T1000 (cell line): ENCODE data around the gene SEMA5A.

Experiments used
- DNase-seq: peaks from one replicate; lab custom pipeline; 2025; ENCODE audit warnings: mixed read lengths; lab: John Stamatoyannopoulos, UW

SEMA5A gene

GRCh38 chr5:9332026-9332425, 213.8 kb downstream of the SEMA5A start:
- DNase-seq: no peak

GRCh38 chr5:9331372-9331771, 214.5 kb downstream of the SEMA5A start:
- no peak for DNase-seq

GRCh38 chr5:9329125-9329524, 216.8 kb downstream of the SEMA5A start:
- no peak for DNase-seq

- no peak for DNase-seq
These were observed 220.3 kb downstream of the SEMA5A start for GRCh38 chr5:9325549-9325948.

- no peak for DNase-seq
These were observed 221.4 kb downstream of the SEMA5A start for GRCh38 chr5:9324348-9325077.

GRCh38 chr5:9320652-9321051, 225.2 kb downstream of the SEMA5A start:
- DNase-seq: no peak

GRCh38 chr5:9318031-9318430, 227.8 kb downstream of the SEMA5A start:
- DNase-seq: no peak

- no peak for DNase-seq
These were observed 229.1 kb downstream of the SEMA5A start for GRCh38 chr5:9316733-9317132.

GRCh38 chr5:9316041-9316440, 229.8 kb downstream of the SEMA5A start:
- DNase-seq: no peak

GRCh38 chr5:9314558-9314957, 231.3 kb downstream of the SEMA5A start:
- no peak for DNase-seq

GRCh38 chr5:9313751-9314150, 232.1 kb downstream of the SEMA5A start:
- no peak for DNase-seq

- DNase-seq: no peak
These were observed 238.7 kb downstream of the SEMA5A start for GRCh38 chr5:9307150-9307549.

- no peak for DNase-seq
These were observed 243.7 kb downstream of the SEMA5A start for GRCh38 chr5:9302218-9302617.

GRCh38 chr5:9301200-9301599, 244.7 kb downstream of the SEMA5A start:
- DNase-seq: no peak

GRCh38 chr5:9297134-9297533, 248.7 kb downstream of the SEMA5A start:
- no peak for DNase-seq

GRCh38 chr5:9295466-9295801, 250.4 kb downstream of the SEMA5A start:
- DNase-seq: no peak

GRCh38 chr5:9294793-9295465, 250.9 kb downstream of the SEMA5A start:
- no peak for DNase-seq

- DNase-seq: no peak
These were observed 257.6 kb downstream of the SEMA5A start for GRCh38 chr5:9288234-9288633.

- DNase-seq: no peak
These were observed 261.0 kb downstream of the SEMA5A start for GRCh38 chr5:9284781-9285307.

GRCh38 chr5:9284272-9284671, 261.6 kb downstream of the SEMA5A start:
- no peak for DNase-seq

- no peak for DNase-seq
These were observed 262.4 kb downstream of the SEMA5A start for GRCh38 chr5:9283473-9283872.

- no peak for DNase-seq
These were observed 262.9 kb downstream of the SEMA5A start for GRCh38 chr5:9283021-9283420.

- DNase-seq: no peak
These were observed 263.7 kb downstream of the SEMA5A start for GRCh38 chr5:9282211-9282610.

- no peak for DNase-seq
These were observed 266.1 kb downstream of the SEMA5A start for GRCh38 chr5:9279774-9280173.
